Body of pancreas (tissue), 4 donors: ENCODE measurements around the gene PI4K2B. TPM values are rescaled to one million over a fixed set of nuclear protein-coding genes. Genes with fewer than 3 reads are reported as not detected.
"Not testable (repeated sequence)": the region's sequence is repeated elsewhere in the genome, so short reads cannot be mapped to it uniquely, and the experiment has no call there.

ENCODE experiments used
- ATAC-seq: fragments of 150-250 bp; one replicate; pipeline ENCODE4 v1.9.1; 2016
- DNase-seq, 4 donors: peaks; one replicate each; pipeline ENCODE4 v3.0.0-alpha.2; 2019
- H3K27ac ChIP-seq, 4 donors: fragments of 200-600 bp; sonication (generic); 1 replicate in 3 of 4; 2 replicates in 1 of 4; pipeline versions ENCODE4 v1.5.1 to v1.6.1; 2016 to 2019; ENCODE audit warnings: mild to moderate bottlenecking in 1 of 4, mixed read lengths in 1 of 4, moderate library complexity in 1 of 4
- H3K27me3 ChIP-seq, 2 donors: fragments of 200-600 bp; sonication (generic); one replicate each; pipeline ENCODE4 v1.6.0; 2016; ENCODE audit warnings: mild to moderate bottlenecking in 1 of 2
- H3K36me3 ChIP-seq, 2 donors: fragments of 200-600 bp; sonication (generic); replicated peaks in 1 of 2; 2 replicates each; pipeline ENCODE4 v1.5.1; 2016; ENCODE audit warnings: low read depth in 2 of 2; ENCODE audit not compliant: insufficient read depth in 1 of 2
- H3K4me1 ChIP-seq: fragments of 200-600 bp; sonication (generic); one replicate; pipeline ENCODE4 v1.6.0; 2016
- H3K4me3 ChIP-seq, 2 donors: fragments of 200-600 bp; sonication (generic); 1 replicate in 1 of 2; 2 replicates in 1 of 2; pipeline ENCODE4 v1.5.1; 2016 to 2019
- H3K9me3 ChIP-seq, 3 donors: fragments of 200-600 bp; sonication (generic); 1 replicate in 2 of 3; 2 replicates in 1 of 3; pipeline ENCODE4 v1.5.1; 2016
- CTCF ChIP-seq, 7 experiments: fragments of 450-650 bp in 4 of 7; fragments of 200-600 bp in 3 of 7; sonication (generic) in 3 of 7; IDR thresholded peaks; one replicate each; pipeline ENCODE4 v1.5.1; 2016 to 2019; ENCODE audit warnings: antibody characterized with exemption in 7 of 7
- POLR2A ChIP-seq, 3 donors: fragments of 450-650 bp; IDR thresholded peaks; one replicate each; pipeline ENCODE4 v1.6.1; 2016; ENCODE audit warnings: antibody characterized with exemption in 3 of 3, mild to moderate bottlenecking in 2 of 3
- WGBS, 2 donors: methylation state at CpG; one replicate each; pipeline ENCODE4 v1.1.5; 2017; 5-methylcytosine and 5-hydroxymethylcytosine counted together
- intact Hi-C: fragments of 100-400 bp; cut with DNase I; formaldehyde crosslinking; loops from one replicate; pipeline ENCODE4 v1.15.1; 2023
- total RNA-seq, 2 donors: library from RNA; depleted of rRNA; stranded (reverse); fragments of >200 nt; gene quantifications; one replicate each; pipeline ENCODE4 v1.1.0, GENCODE V29; 2016

PI4K2B gene
- total RNA-seq, 2 donors from 2014 or later, result 5.3 to 16.3 TPM

- TF ChIP-seq CTCF (IDR thresholded peaks at IDR 0.05) (no peak), POLR2A (IDR thresholded peaks at IDR 0.05) (no peak)
- H3K4me3 ChIP-seq, result no peak overlapping the region
- no peak overlapping the region for H3K27ac ChIP-seq
- H3K27me3 ChIP-seq, result no peaks in the 10 kb centered on the region
- H3K36me3 ChIP-seq, result no peaks in the 10 kb centered on the region
- intact Hi-C loops, result no loop called here
- ATAC-seq (no peak), DNase-seq (no peak)
- WGBS, 2 donors, result 72 to 85% methylated on average over 1 of the region's 1 CpG
- H3K4me1 ChIP-seq, result no peaks in the 10 kb centered on the region
- no peaks in the 10 kb centered on the region for H3K9me3 ChIP-seq
These were observed 24.1 kb upstream of the PI4K2B start for GRCh38 chr4:25209702-25210101.

- DNase-seq (no peak), ATAC-seq (no peak)
- Histone ChIP-seq H3K9me3 (no peaks in the 10 kb centered on the region), H3K27ac (no peak overlapping the region), H3K27me3 (no peaks in the 10 kb centered on the region), H3K4me1 (no peaks in the 10 kb centered on the region), H3K4me3 (no peak overlapping the region), H3K36me3 (no peaks in the 10 kb centered on the region)
- 92 to 98% methylated on average over 3 of the region's 3 CpGs for WGBS, 2 donors
- intact Hi-C loops, result no loop called here
- TF ChIP-seq CTCF (IDR thresholded peaks at IDR 0.05) (no peak), POLR2A (IDR thresholded peaks at IDR 0.05) (no peak)
These were observed 22.1 kb upstream of the PI4K2B start for GRCh38 chr4:25211721-25212120.

DNA sequence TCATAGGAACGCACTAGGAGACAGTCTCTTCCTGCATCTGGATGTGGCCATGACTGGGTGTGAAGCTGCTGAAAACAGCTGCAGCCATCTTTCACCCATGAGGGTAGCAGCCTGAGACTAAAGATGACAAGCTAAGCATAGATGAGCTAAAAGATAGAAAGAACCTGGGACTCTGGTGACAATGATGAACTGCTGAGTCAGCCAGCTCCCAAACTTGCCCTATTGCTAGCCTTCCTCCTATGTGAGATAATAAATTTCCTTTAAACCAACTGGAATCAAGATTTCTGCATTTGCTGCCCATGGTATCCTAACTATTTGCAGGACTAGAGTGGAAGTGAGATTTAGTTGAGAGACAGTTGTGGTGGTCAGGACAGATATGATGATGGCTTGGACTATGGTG is 21.0 kb upstream of the PI4K2B start:
- WGBS, 2 donors, result 100% methylated on average over 1 of the region's 1 CpG
- Histone ChIP-seq H3K36me3 (no peaks in the 10 kb centered on the region), H3K4me1 (no peaks in the 10 kb centered on the region), H3K27me3 (no peaks in the 10 kb centered on the region), H3K4me3 (no peak overlapping the region), H3K9me3 (no peaks in the 10 kb centered on the region), H3K27ac (no peak overlapping the region)
- DNase-seq (no peak), ATAC-seq (no peak)
- intact Hi-C loops, result no loop called here
- TF ChIP-seq POLR2A (IDR thresholded peaks at IDR 0.05) (no peak), CTCF (IDR thresholded peaks at IDR 0.05) (no peak)

GRCh38 chr4:25213347-25213979 is 20.4 kb upstream of the PI4K2B start:
- 69 to 75% methylated on average over 3 of the region's 3 CpGs for whole genome bisulfite sequencing, 2 donors
- intact Hi-C loops, result no loop called here
- H3K27ac ChIP-seq, result no peak overlapping the region
- no peak overlapping the region for H3K4me3 ChIP-seq
- no peaks in the 10 kb centered on the region for H3K4me1 ChIP-seq
- H3K9me3 ChIP-seq, result no peaks in the 10 kb centered on the region
- no peak for DNase-seq
- no peaks in the 10 kb centered on the region for H3K27me3 ChIP-seq
- no peak for ATAC-seq
- TF ChIP-seq POLR2A (IDR thresholded peaks at IDR 0.05), result no peak
- TF ChIP-seq CTCF (IDR thresholded peaks at IDR 0.05), result no peak
- H3K36me3 ChIP-seq, result no peaks in the 10 kb centered on the region

DNA sequence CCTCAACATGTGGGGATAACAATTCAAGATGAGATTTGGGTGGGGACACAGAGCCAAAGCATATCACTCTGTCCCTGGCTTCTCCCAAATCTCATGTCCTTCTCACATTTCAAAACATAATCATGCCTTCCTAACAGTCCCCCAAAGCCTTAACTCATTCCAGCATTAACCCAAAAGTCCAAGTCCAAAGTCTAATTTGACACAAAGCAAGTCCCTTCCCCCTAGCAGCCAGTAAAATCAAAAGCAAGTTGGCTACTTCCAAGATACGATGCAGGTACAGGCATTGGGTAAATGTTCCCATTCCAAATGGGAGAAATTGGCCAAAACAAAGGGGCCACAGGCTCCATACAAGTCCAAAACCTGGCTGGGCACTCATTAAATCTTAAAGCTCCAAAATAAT is 19.1 kb upstream of the PI4K2B start:
- H3K9me3 ChIP-seq, H3K36me3 ChIP-seq, H3K4me1 ChIP-seq, H3K27me3 ChIP-seq, ATAC-seq, H3K27ac ChIP-seq, intact Hi-C loops, H3K4me3 ChIP-seq, DNase-seq: not testable (repeated sequence)
- WGBS, 2 donors, result 85 to 96% methylated on average over 1 of the region's 1 CpG
